ENCODE results near the gene BIRC2. TPM values are rescaled to one million over a fixed set of nuclear protein-coding genes. Genes with fewer than 3 reads are reported as not detected.
"Not testable (repeated sequence)": the region's sequence is repeated elsewhere in the genome, so short reads cannot be mapped to it uniquely, and the experiment has no call there.

Gene BIRC2
- total RNA-seq, 1 experiment from 2014 or later, result 28.2 TPM

DNA sequence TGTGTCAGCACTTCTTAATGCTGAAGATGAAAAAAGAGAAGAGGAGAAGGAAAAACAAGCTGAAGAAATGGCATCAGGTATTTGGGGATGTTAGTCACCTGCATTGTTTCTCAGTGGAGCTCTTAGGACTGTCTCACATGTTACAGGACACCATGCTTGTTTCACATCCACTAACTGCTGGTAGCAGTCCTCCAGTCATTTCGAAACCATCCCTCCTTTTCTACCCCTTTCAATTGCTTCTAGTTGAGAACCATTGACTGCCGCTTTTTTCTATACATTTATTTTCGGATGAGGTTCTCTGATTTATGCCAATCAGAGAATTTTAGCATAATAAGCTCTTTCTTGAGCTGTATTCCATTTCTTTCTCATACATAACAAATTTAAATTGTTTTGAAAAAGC is 21.5 kb downstream of the BIRC2 start:
- no peak for DNase-seq
- Histone ChIP-seq H2AFZ (ENCODE audit: low read length) (no peak overlapping the region), H3K27me3 (ENCODE audit: insufficient read depth, low read length) (no peaks in the 10 kb centered on the region), H3K4me2 (ENCODE audit: insufficient read depth, insufficient read length, low read length) (no peak overlapping the region), H2BK15ac (ENCODE audit: low read depth, low read length) (no peak overlapping the region), H3K9me3 (ENCODE audit: control insufficient read depth, low read depth, low read length) (no peaks in the 10 kb centered on the region), H3K23me2 (ENCODE audit: insufficient read length, low read depth, low read length, poor library complexity, severe bottlenecking) (no peaks in the 10 kb centered on the region), H3K14ac (ENCODE audit: insufficient read depth, low read length) (no peak overlapping the region), H3K79me1 (ENCODE audit: insufficient read depth, low read depth, low read length, poor library complexity, severe bottlenecking) (no peaks in the 10 kb centered on the region), H3K9ac (ENCODE audit: extremely low read depth, insufficient read length, low read length) (no peak overlapping the region), H2BK120ac (ENCODE audit: low read depth, low read length, poor library complexity, severe bottlenecking) (no peak overlapping the region), H3K18ac (ENCODE audit: insufficient read length, low read depth, low read length) (no peak overlapping the region), H3K79me2 (ENCODE audit: insufficient read depth, low read length) (no peaks in the 10 kb centered on the region), H4K8ac (replicated peaks; ENCODE audit: insufficient read length, low read depth, low read length) (no peak overlapping the region), H3K23ac (ENCODE audit: insufficient read length, low read depth, low read length) (no peak overlapping the region), H3K27ac (ENCODE audit: insufficient read length, low read depth, low read length) (no peak overlapping the region), H3K56ac (ENCODE audit: insufficient read length, low read depth, low read length) (no peak overlapping the region), H4K91ac (ENCODE audit: insufficient read length, low read depth, low read length) (no peak overlapping the region), H3K4me1 (ENCODE audit: insufficient read depth, low read length) (no peaks in the 10 kb centered on the region), H4K20me1 (ENCODE audit: control insufficient read depth, insufficient read depth, insufficient read length) (no peaks in the 10 kb centered on the region), H3K4ac (ENCODE audit: low read depth, low read length) (no peak overlapping the region), H2BK12ac (ENCODE audit: insufficient read length, low read depth, low read length) (no peak overlapping the region), H2BK5ac (ENCODE audit: insufficient read length, low read length) (no peak overlapping the region), H2BK20ac (ENCODE audit: low read depth, low read length, poor library complexity, severe bottlenecking) (no peak overlapping the region), H3T11ph (ENCODE audit: low read length) (no peak overlapping the region), H2AK5ac (ENCODE audit: insufficient read length, low read length) (no peak overlapping the region), H4K5ac (ENCODE audit: insufficient read length, low read depth, low read length) (no peak overlapping the region)
- TF ChIP-seq, protein P1, sequence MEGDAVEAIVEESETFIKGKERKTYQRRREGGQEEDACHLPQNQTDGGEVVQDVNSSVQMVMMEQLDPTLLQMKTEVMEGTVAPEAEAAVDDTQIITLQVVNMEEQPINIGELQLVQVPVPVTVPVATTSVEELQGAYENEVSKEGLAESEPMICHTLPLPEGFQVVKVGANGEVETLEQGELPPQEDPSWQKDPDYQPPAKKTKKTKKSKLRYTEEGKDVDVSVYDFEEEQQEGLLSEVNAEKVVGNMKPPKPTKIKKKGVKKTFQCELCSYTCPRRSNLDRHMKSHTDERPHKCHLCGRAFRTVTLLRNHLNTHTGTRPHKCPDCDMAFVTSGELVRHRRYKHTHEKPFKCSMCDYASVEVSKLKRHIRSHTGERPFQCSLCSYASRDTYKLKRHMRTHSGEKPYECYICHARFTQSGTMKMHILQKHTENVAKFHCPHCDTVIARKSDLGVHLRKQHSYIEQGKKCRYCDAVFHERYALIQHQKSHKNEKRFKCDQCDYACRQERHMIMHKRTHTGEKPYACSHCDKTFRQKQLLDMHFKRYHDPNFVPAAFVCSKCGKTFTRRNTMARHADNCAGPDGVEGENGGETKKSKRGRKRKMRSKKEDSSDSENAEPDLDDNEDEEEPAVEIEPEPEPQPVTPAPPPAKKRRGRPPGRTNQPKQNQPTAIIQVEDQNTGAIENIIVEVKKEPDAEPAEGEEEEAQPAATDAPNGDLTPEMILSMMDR (conservative IDR thresholded peaks at IDR 0.05), result no peak
- WGBS (ENCODE audit: extremely low coverage, insufficient read length, low lambda C conversion rate), result no CpG with 5 or more reads among the region's 3 CpGs
- Mint-ChIP-seq H3K4me1 (0 out of 4 replicates have a peak, but pooled peaks cover 0 to 6% of the 10 kb centered on the region in 2 experiments), H3K27me3 (ENCODE audit: low read depth) (no peaks in the 10 kb centered on the region), H3K9me3 (no peaks in the 10 kb centered on the region; a peak in 1 of 5 replicates), H3K36me3 (ENCODE audit: insufficient read depth in 1 of 3, low read depth in 3 of 3) (peaks cover 20 to 55% (median 53%) of the 10 kb centered on the region in 3 experiments), H3K27ac (no peak overlapping the region), H3K4me3 (no peak overlapping the region)

DNA sequence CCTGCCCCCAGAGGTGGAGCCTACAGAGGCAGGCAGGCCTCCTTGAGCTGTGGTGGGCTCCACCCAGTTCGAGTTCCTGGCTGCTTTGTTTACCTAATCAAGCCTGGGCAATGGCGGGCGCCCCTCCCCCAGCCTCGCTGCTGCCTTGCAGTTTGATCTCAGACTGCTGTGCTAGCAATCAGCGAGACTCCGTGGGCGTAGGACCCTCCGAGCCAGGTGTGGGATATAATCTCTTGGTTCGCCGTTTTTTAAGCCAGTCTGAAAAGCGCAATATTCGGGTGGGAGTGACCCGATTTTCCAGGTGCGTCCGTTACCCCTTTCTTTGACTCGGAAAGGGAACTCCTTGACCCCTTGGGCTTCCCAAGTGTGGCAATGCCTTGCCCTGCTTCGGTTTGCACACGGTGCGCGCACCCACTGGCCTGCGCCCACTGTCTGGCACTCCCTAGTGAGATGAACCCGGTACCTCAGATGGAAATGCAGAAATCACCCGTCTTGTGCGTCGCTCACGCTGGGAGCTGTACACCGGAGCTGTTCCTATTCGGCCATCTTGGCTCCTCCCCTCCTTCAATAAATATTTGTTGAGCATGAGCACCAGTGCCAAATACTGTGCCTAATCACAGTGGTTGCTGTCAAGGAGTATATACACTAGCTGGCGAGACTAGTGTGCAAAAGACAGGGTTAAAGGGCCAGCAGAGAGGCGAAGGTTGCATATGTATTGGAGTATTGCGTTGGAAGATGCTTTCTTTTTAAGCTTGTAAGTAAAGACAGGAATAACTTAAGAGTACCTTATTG is 27.8 kb downstream of the BIRC2 start:
- H3K4me2 ChIP-seq (ENCODE audit: insufficient read depth, insufficient read length, low read length), result peak overlapping the region; percentile 35
- H3K4me1 ChIP-seq (ENCODE audit: insufficient read depth, low read length); H3K79me1 ChIP-seq (ENCODE audit: insufficient read depth, low read depth, low read length, poor library complexity, severe bottlenecking); H4K20me1 ChIP-seq (ENCODE audit: control insufficient read depth, insufficient read depth, insufficient read length); H3K27me3 ChIP-seq (ENCODE audit: insufficient read depth, low read length); H4K8ac ChIP-seq (replicated peaks; ENCODE audit: insufficient read length, low read depth, low read length); H2BK120ac ChIP-seq (ENCODE audit: low read depth, low read length, poor library complexity, severe bottlenecking); H3K4me1 Mint-ChIP-seq; H3K4ac ChIP-seq (ENCODE audit: low read depth, low read length); H3K27ac ChIP-seq (ENCODE audit: insufficient read length, low read depth, low read length); H3K79me2 ChIP-seq (ENCODE audit: insufficient read depth, low read length); H2AK5ac ChIP-seq (ENCODE audit: insufficient read length, low read length); H3T11ph ChIP-seq (ENCODE audit: low read length); H2BK20ac ChIP-seq (ENCODE audit: low read depth, low read length, poor library complexity, severe bottlenecking); H4K91ac ChIP-seq (ENCODE audit: insufficient read length, low read depth, low read length); H3K23ac ChIP-seq (ENCODE audit: insufficient read length, low read depth, low read length); H3K27me3 Mint-ChIP-seq (ENCODE audit: low read depth); H3K56ac ChIP-seq (ENCODE audit: insufficient read length, low read depth, low read length); H2BK5ac ChIP-seq (ENCODE audit: insufficient read length, low read length); H2BK12ac ChIP-seq (ENCODE audit: insufficient read length, low read depth, low read length); DNase-seq; H3K9me3 ChIP-seq (ENCODE audit: control insufficient read depth, low read depth, low read length); H2AFZ ChIP-seq (ENCODE audit: low read length); H3K9me3 Mint-ChIP-seq; H3K23me2 ChIP-seq (ENCODE audit: insufficient read length, low read depth, low read length, poor library complexity, severe bottlenecking); H2BK15ac ChIP-seq (ENCODE audit: low read depth, low read length): not testable (repeated sequence)
- H3K9ac ChIP-seq (ENCODE audit: extremely low read depth, insufficient read length, low read length), result peak overlapping the region; percentile 53
- H3K14ac ChIP-seq (ENCODE audit: insufficient read depth, low read length), result peak overlapping the region; percentile 74; the same call in 1 of the 2 replicates
- no CpG with 5 or more reads among the region's 31 CpGs for WGBS (ENCODE audit: extremely low coverage, insufficient read length, low lambda C conversion rate)
- Mint-ChIP-seq H3K36me3 (ENCODE audit: insufficient read depth in 1 of 3, low read depth in 3 of 3) (peaks cover 6 to 31% (median 30%) of the 10 kb centered on the region in 3 experiments), H3K4me3 (peak overlapping the region; percentile 79 to 80), H3K27ac (peak overlapping the region; percentile 78 to 99 (median 98))
- H4K5ac ChIP-seq (ENCODE audit: insufficient read length, low read depth, low read length), result peak overlapping the region; percentile 57
- H3K18ac ChIP-seq (ENCODE audit: insufficient read length, low read depth, low read length), result peak overlapping the region; percentile 52
